Measurements from ENCODE around the gene HSFX4. TPM values are rescaled to one million over a fixed set of nuclear protein-coding genes. Genes with fewer than 3 reads are reported as not detected.

The HSFX4 gene
- total RNA-seq, 1 experiment from 2014 or later: not detected

DNA sequence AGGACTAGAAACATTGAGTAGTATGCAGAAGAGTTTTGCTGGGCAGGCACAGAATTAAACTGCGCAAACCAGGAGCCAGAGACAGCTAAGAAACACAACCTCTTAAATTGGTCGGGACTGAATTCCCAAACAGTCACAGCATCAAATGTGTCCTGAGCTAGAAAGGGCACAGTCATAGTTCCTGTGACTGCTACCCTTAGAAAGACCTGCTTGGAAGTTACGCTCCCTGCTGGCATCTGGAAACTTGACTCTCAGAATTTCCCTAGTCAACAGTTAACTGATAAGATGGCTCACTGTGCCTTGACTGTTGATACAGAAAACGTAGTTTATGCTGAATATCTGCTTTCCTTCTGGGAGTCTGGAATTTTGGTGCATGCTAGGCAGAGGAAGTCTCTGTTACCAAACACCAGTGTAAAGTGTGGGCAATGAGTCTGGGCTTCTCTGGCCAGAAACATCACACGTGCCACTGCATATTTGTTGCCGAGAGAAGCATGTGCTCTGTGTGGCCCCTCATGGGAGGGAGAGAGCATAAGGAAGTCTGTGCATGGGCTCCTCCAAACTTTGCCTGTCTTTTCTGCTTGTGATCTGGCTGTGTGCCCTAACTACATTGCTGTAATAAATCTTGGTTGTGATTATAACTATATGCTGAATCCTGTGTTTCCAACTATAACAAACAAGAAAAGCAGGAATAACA lies 20.5 kb downstream of the HSFX4 start (continued):
- TF ChIP-seq, protein P1, sequence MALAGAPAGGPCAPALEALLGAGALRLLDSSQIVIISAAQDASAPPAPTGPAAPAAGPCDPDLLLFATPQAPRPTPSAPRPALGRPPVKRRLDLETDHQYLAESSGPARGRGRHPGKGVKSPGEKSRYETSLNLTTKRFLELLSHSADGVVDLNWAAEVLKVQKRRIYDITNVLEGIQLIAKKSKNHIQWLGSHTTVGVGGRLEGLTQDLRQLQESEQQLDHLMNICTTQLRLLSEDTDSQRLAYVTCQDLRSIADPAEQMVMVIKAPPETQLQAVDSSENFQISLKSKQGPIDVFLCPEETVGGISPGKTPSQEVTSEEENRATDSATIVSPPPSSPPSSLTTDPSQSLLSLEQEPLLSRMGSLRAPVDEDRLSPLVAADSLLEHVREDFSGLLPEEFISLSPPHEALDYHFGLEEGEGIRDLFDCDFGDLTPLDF (CRISPR knock-in tag; IDR thresholded peaks at IDR 0.05): no peak
- TF ChIP-seq ZNF281 (CRISPR knock-in tag; IDR thresholded peaks at IDR 0.05): no peak
- no peak for TF ChIP-seq IRF2 (CRISPR knock-in tag; IDR thresholded peaks at IDR 0.05; ENCODE audit: borderline replicate concordance, low read depth)
- TF ChIP-seq ZNF423 (CRISPR knock-in tag; IDR thresholded peaks at IDR 0.05): no peak
- no peak for TF ChIP-seq TEAD1 (CRISPR knock-in tag; IDR thresholded peaks at IDR 0.05)
- TF ChIP-seq ZNF232 (CRISPR knock-in tag; IDR thresholded peaks at IDR 0.05): no peak
- TF ChIP-seq AR (CRISPR knock-in tag; IDR thresholded peaks at IDR 0.05): no peak

GRCh38 chrX:149950681-149951080 lies 21.3 kb downstream of the HSFX4 start:
- ATAC-seq: no peak
- H3K27me3 Mint-ChIP-seq (ENCODE audit: low read depth): no peaks in the 10 kb centered on the region
- H3K4me1 Mint-ChIP-seq: peaks cover 21% of the 10 kb centered on the region
- no peak overlapping the region for H3K4me3 Mint-ChIP-seq
- H3K27ac Mint-ChIP-seq: no peak overlapping the region
- no peak for DNase-seq (ENCODE audit: low spot score)
- POLR2A ChIA-PET: no interaction called here
- CTCF ChIA-PET: interaction anchor here (0.8 to 2.0 kb wide), 3 partner anchors 8 to 414 kb away, joined by 3 to 11 read pairs (median 4); partner anchors contain the start of gene EOLA2
- no peaks in the 10 kb centered on the region for H3K9me3 Mint-ChIP-seq
- H3K36me3 Mint-ChIP-seq: peaks cover 16% of the 10 kb centered on the region
- TF ChIP-seq AFF4 (CRISPR knock-in tag; IDR thresholded peaks at IDR 0.05; ENCODE audit: borderline replicate concordance) (no peak), NR2C2 (CRISPR knock-in tag; IDR thresholded peaks at IDR 0.05) (no peak), ESRRA (CRISPR knock-in tag; IDR thresholded peaks at IDR 0.05; ENCODE audit: borderline replicate concordance) (no peak), NR1H2 (CRISPR knock-in tag; IDR thresholded peaks at IDR 0.05) (no peak), ATF1 (CRISPR knock-in tag; IDR thresholded peaks at IDR 0.05) (no peak), USF2 (CRISPR knock-in tag; IDR thresholded peaks at IDR 0.05) (no peak), ZBTB21 (CRISPR knock-in tag; IDR thresholded peaks at IDR 0.05; ENCODE audit: borderline replicate concordance) (no peak)
- TF ChIP-seq, protein P2, sequence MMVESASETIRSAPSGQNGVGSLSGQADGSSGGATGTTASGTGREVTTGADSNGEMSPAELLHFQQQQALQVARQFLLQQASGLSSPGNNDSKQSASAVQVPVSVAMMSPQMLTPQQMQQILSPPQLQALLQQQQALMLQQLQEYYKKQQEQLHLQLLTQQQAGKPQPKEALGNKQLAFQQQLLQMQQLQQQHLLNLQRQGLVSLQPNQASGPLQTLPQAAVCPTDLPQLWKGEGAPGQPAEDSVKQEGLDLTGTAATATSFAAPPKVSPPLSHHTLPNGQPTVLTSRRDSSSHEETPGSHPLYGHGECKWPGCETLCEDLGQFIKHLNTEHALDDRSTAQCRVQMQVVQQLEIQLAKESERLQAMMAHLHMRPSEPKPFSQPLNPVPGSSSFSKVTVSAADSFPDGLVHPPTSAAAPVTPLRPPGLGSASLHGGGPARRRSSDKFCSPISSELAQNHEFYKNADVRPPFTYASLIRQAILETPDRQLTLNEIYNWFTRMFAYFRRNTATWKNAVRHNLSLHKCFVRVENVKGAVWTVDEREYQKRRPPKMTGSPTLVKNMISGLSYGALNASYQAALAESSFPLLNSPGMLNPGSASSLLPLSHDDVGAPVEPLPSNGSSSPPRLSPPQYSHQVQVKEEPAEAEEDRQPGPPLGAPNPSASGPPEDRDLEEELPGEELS (CRISPR knock-in tag; IDR thresholded peaks at IDR 0.05): no peak
- TF ChIP-seq, protein P3, sequence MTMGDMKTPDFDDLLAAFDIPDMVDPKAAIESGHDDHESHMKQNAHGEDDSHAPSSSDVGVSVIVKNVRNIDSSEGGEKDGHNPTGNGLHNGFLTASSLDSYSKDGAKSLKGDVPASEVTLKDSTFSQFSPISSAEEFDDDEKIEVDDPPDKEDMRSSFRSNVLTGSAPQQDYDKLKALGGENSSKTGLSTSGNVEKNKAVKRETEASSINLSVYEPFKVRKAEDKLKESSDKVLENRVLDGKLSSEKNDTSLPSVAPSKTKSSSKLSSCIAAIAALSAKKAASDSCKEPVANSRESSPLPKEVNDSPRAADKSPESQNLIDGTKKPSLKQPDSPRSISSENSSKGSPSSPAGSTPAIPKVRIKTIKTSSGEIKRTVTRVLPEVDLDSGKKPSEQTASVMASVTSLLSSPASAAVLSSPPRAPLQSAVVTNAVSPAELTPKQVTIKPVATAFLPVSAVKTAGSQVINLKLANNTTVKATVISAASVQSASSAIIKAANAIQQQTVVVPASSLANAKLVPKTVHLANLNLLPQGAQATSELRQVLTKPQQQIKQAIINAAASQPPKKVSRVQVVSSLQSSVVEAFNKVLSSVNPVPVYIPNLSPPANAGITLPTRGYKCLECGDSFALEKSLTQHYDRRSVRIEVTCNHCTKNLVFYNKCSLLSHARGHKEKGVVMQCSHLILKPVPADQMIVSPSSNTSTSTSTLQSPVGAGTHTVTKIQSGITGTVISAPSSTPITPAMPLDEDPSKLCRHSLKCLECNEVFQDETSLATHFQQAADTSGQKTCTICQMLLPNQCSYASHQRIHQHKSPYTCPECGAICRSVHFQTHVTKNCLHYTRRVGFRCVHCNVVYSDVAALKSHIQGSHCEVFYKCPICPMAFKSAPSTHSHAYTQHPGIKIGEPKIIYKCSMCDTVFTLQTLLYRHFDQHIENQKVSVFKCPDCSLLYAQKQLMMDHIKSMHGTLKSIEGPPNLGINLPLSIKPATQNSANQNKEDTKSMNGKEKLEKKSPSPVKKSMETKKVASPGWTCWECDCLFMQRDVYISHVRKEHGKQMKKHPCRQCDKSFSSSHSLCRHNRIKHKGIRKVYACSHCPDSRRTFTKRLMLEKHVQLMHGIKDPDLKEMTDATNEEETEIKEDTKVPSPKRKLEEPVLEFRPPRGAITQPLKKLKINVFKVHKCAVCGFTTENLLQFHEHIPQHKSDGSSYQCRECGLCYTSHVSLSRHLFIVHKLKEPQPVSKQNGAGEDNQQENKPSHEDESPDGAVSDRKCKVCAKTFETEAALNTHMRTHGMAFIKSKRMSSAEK (CRISPR knock-in tag; IDR thresholded peaks at IDR 0.05; ENCODE audit: borderline replicate concordance): no peak
